IPS-18c (cell line): ENCODE measurements around the gene CTTNBP2.

Experiments
- H3K4me3 ChIP-seq: 2 replicates; pipeline ENCODE4 v1.7.0; 2013; ENCODE audit warnings: low read depth, mild to moderate bottlenecking, low read length, moderate library complexity; ENCODE audit not compliant: insufficient read depth
- H3K9me3 ChIP-seq: one replicate; pipeline ENCODE4 v1.6.1; 2013; ENCODE audit warnings: mild to moderate bottlenecking, low read length, moderate library complexity; ENCODE audit not compliant: control insufficient read depth, insufficient read depth

CTTNBP2 gene

GRCh38 chr7:117664047-117664446 is 209.2 kb downstream of the CTTNBP2 start:
- H3K4me3 ChIP-seq, result no peak overlapping the region
- no peaks in the 10 kb centered on the region for H3K9me3 ChIP-seq

- Histone ChIP-seq H3K9me3 (no peaks in the 10 kb centered on the region), H3K4me3 (no peak overlapping the region)
Observed at GRCh38 chr7:117661328-117661727, 211.9 kb downstream of the CTTNBP2 start.
